Calu3 (cell line): ENCODE measurements around the gene SMAD1. TPM values are rescaled to one million over a fixed set of nuclear protein-coding genes. Genes with fewer than 3 reads are reported as not detected.

Source experiments
- BruUV-seq: library from RNA; stranded (reverse); fragments of 400-500 nt; replicated peaks from 2 replicates; lab custom pipeline; 2021; lab: Mats Ljungman, UMichigan
- CTCF ChIA-PET: fragments of 300-600 bp; sonication (Branson Sonifier 250); formaldehyde crosslinking; loops from one replicate; lab custom pipeline; 2022; ENCODE audit warnings: antibody characterized with exemption; lab: Charles Lee
- DNase-seq: peaks from one replicate; pipeline ENCODE4 v3.0.0; 2022
- H3K27ac Mint-ChIP-seq: one replicate; pipeline ENCODE4 v1.8.0; 2022; ENCODE audit warnings: mixed read lengths; ENCODE audit not compliant: unreplicated experiment
- H3K27me3 Mint-ChIP-seq: one replicate; pipeline ENCODE4 v1.8.0; 2022; ENCODE audit warnings: mixed read lengths; ENCODE audit not compliant: unreplicated experiment
- H3K36me3 Mint-ChIP-seq: one replicate; pipeline ENCODE4 v1.8.0; 2022; ENCODE audit warnings: mild to moderate bottlenecking, moderate library complexity, mixed read lengths; ENCODE audit not compliant: insufficient read depth, unreplicated experiment
- H3K4me1 Mint-ChIP-seq: one replicate; pipeline ENCODE4 v1.8.0; 2022; ENCODE audit warnings: mild to moderate bottlenecking, low read depth, mixed read lengths; ENCODE audit not compliant: unreplicated experiment
- H3K4me3 Mint-ChIP-seq: one replicate; pipeline ENCODE4 v1.8.0; 2022; ENCODE audit warnings: mild to moderate bottlenecking, low read depth, moderate library complexity, mixed read lengths; ENCODE audit not compliant: unreplicated experiment
- H3K9me3 Mint-ChIP-seq: one replicate; pipeline ENCODE4 v1.8.0; 2022; ENCODE audit warnings: low read depth, mixed read lengths; ENCODE audit not compliant: unreplicated experiment
- CTCF ChIP-seq: fragments of 200-600 bp; IDR thresholded peaks from one replicate; pipeline ENCODE4 v1.8.0; 2022; ENCODE audit warnings: antibody characterized with exemption; ENCODE audit not compliant: unreplicated experiment
- intact Hi-C: fragments of 100-400 bp; cut with micrococcal nuclease; formaldehyde crosslinking; loops from one replicate; pipeline ENCODE4 v1.10.0; 2022; ENCODE audit not compliant: unreplicated experiment
- total RNA-seq: library from RNA; stranded (reverse); gene quantifications from 2 replicates; pipeline ENCODE4 v1.2.3, GENCODE V29; 2022

SMAD1 gene
- total RNA-seq, 1 experiment from 2014 or later = 15.3 TPM

GRCh38 chr4:145436796-145437195, 44.9 kb upstream of the SMAD1 start:
- no peak overlapping the region for H3K27ac Mint-ChIP-seq
- no TSS peak for BruUV-seq
- H3K4me1 Mint-ChIP-seq = no peaks in the 10 kb centered on the region
- peaks cover 4% of the 10 kb centered on the region for H3K9me3 Mint-ChIP-seq
- H3K4me3 Mint-ChIP-seq = no peak overlapping the region
- H3K36me3 Mint-ChIP-seq = no peaks in the 10 kb centered on the region
- CTCF ChIA-PET = no interaction called here
- intact Hi-C loops = no loop called here
- no peaks in the 10 kb centered on the region for H3K27me3 Mint-ChIP-seq
- no peak for DNase-seq
- TF ChIP-seq CTCF = no peak

- Mint-ChIP-seq H3K4me3 (no peak overlapping the region), H3K27ac (no peak overlapping the region), H3K36me3 (no peaks in the 10 kb centered on the region), H3K9me3 (peaks cover 4% of the 10 kb centered on the region), H3K27me3 (no peaks in the 10 kb centered on the region), H3K4me1 (no peaks in the 10 kb centered on the region)
- TF ChIP-seq CTCF = no peak
- no peak for DNase-seq
- no TSS peak for BruUV-seq
- intact Hi-C loops = no loop called here
- CTCF ChIA-PET = no interaction called here
Measured at GRCh38 chr4:145437466-145437865, 44.2 kb upstream of the SMAD1 start.

GRCh38 chr4:145438298-145438697, 43.4 kb upstream of the SMAD1 start:
- no peak for TF ChIP-seq CTCF
- Mint-ChIP-seq H3K27me3 (no peaks in the 10 kb centered on the region), H3K4me3 (no peak overlapping the region), H3K4me1 (no peaks in the 10 kb centered on the region), H3K9me3 (peaks cover 4% of the 10 kb centered on the region), H3K36me3 (no peaks in the 10 kb centered on the region), H3K27ac (no peak overlapping the region)
- no peak for DNase-seq
- intact Hi-C loops = no loop called here
- CTCF ChIA-PET = no interaction called here
- BruUV-seq = no TSS peak

GRCh38 chr4:145440292-145441007, 41.2 kb upstream of the SMAD1 start:
- no peak for TF ChIP-seq CTCF
- no TSS peak for BruUV-seq
- Mint-ChIP-seq H3K4me1 (no peaks in the 10 kb centered on the region), H3K27ac (no peak overlapping the region), H3K9me3 (no peaks in the 10 kb centered on the region), H3K36me3 (no peaks in the 10 kb centered on the region), H3K4me3 (no peak overlapping the region), H3K27me3 (no peaks in the 10 kb centered on the region)
- DNase-seq = no peak
- CTCF ChIA-PET = no interaction called here
- intact Hi-C loops = no loop called here
